B cell (primary cell): ENCODE measurements around the gene EIF3A. TPM values are rescaled to one million over a fixed set of nuclear protein-coding genes. Genes with fewer than 3 reads are reported as not detected.

Experiments
- ATAC-seq: fragments of 200-7000 bp; cut with Tn5 transposase; one replicate; pipeline ENCODE4 v1.10.0; 2021; ENCODE audit warnings: low read depth, mild to moderate bottlenecking, moderate number of reproducible peaks, moderate library complexity
- CTCF ChIA-PET: fragments of 350-600 bp; sonication (Branson Sonifier 250); formaldehyde crosslinking; loops from one replicate; lab custom pipeline; 2021; ENCODE audit warnings: antibody characterized with exemption, inconsistent platforms; lab: Charles Lee
- POLR2A ChIA-PET: fragments of 350-600 bp; sonication (Branson Sonifier 250); formaldehyde crosslinking; loops from one replicate; lab custom pipeline; 2021; ENCODE audit warnings: antibody characterized with exemption; lab: Charles Lee
- DNase-seq: peaks from one replicate; pipeline ENCODE4 v3.0.0; 2013
- H2AFZ ChIP-seq: 2 replicates; pipeline ENCODE4 v1.6.1; 2012; ENCODE audit warnings: mild to moderate bottlenecking, low read depth, low read length; ENCODE audit not compliant: insufficient read depth, poor library complexity, severe bottlenecking
- H3K27ac ChIP-seq, 2 donors: 1 replicate in 1 of 2; 2 replicates in 1 of 2; pipeline ENCODE4 v1.5.1; 2012 to 2013; ENCODE audit warnings: low read length in 2 of 2, mild to moderate bottlenecking in 2 of 2, moderate library complexity in 1 of 2
- H3K27me3 ChIP-seq, 4 experiments: fragments of 200-600 bp in 1 of 4; sonication (generic) in 1 of 4; replicated peaks in 1 of 4; 1 replicate in 2 of 4; 2 replicates in 2 of 4; pipeline versions ENCODE4 v1.6.1 to v1.7.0; 2013 to 2016; ENCODE audit warnings: low read length in 3 of 4, mild to moderate bottlenecking in 2 of 4, mixed read lengths in 1 of 4, moderate library complexity in 1 of 4; ENCODE audit not compliant: insufficient read depth in 4 of 4, control insufficient read depth in 3 of 4; ENCODE audit errors: control extremely low read depth in 1 of 4
- H3K36me3 ChIP-seq, 2 experiments: replicated peaks in 1 of 2; 1 replicate in 1 of 2; 2 replicates in 1 of 2; pipeline versions ENCODE4 v1.6.1 to v1.7.1; 2013; ENCODE audit warnings: low read length in 1 of 2; ENCODE audit not compliant: insufficient read depth in 2 of 2, control insufficient read depth in 1 of 2; ENCODE audit errors: control extremely low read depth in 1 of 2, extremely low read depth in 1 of 2
- H3K4me1 ChIP-seq, 2 donors: fragments of 200-600 bp in 1 of 2; sonication (generic) in 1 of 2; 1 replicate in 1 of 2; 2 replicates in 1 of 2; pipeline versions ENCODE4 v1.5.1 to v1.6.1; 2013 to 2017; ENCODE audit warnings: low read length in 2 of 2; ENCODE audit not compliant: control insufficient read depth in 2 of 2, insufficient read depth in 2 of 2
- H3K4me2 ChIP-seq: replicated peaks from 2 replicates; pipeline ENCODE3; 2012; ENCODE audit warnings: mild to moderate bottlenecking, low read depth, low read length; ENCODE audit not compliant: poor library complexity, severe bottlenecking
- H3K4me3 ChIP-seq, 5 experiments: fragments of 200-600 bp in 1 of 5; sonication (generic) in 1 of 5; 1 replicate in 3 of 5; 2 replicates in 2 of 5; pipeline versions ENCODE4 v1.5.1 to v1.7.0; 2011 to 2016; ENCODE audit warnings: low read length in 4 of 5, mild to moderate bottlenecking in 4 of 5, low read depth in 2 of 5, control low read depth in 1 of 5, moderate library complexity in 1 of 5; ENCODE audit not compliant: insufficient read depth in 1 of 5; ENCODE audit errors: control extremely low read depth in 1 of 5, extremely low read depth in 1 of 5
- H3K79me2 ChIP-seq: fragments of 200-600 bp; sonication (generic); one replicate; pipeline ENCODE4 v1.6.0; 2016; ENCODE audit warnings: low read length; ENCODE audit not compliant: control insufficient read depth, insufficient read depth
- H3K9ac ChIP-seq: fragments of 200-600 bp; sonication (generic); 2 replicates; pipeline ENCODE4 v1.6.1; 2017; ENCODE audit warnings: mild to moderate bottlenecking, low read length, moderate library complexity
- H3K9me3 ChIP-seq, 3 donors: one replicate each; pipeline versions ENCODE4 v1.6.1 to v1.7.1; 2013; ENCODE audit warnings: low read length in 2 of 3; ENCODE audit not compliant: control insufficient read depth in 2 of 3, insufficient read depth in 1 of 3; ENCODE audit errors: control extremely low read depth in 1 of 3
- H4K20me1 ChIP-seq: 2 replicates; pipeline ENCODE4 v1.6.0; 2012; ENCODE audit warnings: mild to moderate bottlenecking, low read length; ENCODE audit not compliant: insufficient read depth, control insufficient read depth, poor library complexity, severe bottlenecking
- H3K27ac Mint-ChIP-seq: one replicate; pipeline ENCODE4 v1.8.0; 2021; ENCODE audit warnings: mixed read lengths
- H3K27me3 Mint-ChIP-seq: one replicate; pipeline ENCODE4 v1.8.0; 2021; ENCODE audit warnings: mixed read lengths
- H3K4me1 Mint-ChIP-seq: one replicate; pipeline ENCODE4 v1.8.0; 2021; ENCODE audit warnings: mixed read lengths
- H3K4me3 Mint-ChIP-seq: one replicate; pipeline ENCODE4 v1.8.0; 2021; ENCODE audit warnings: mixed read lengths
- H3K9me3 Mint-ChIP-seq: one replicate; pipeline ENCODE4 v1.8.0; 2022; ENCODE audit warnings: mixed read lengths; ENCODE audit not compliant: insufficient read depth
- CTCF ChIP-seq: fragments of 200-600 bp; IDR thresholded peaks from one replicate; pipeline ENCODE4 v1.8.0; 2022; ENCODE audit warnings: antibody characterized with exemption, mild to moderate bottlenecking
- EZH2 ChIP-seq: IDR thresholded peaks from 2 replicates; pipeline ENCODE4 v1.6.1; 2012; ENCODE audit warnings: borderline replicate concordance, low read depth, mild to moderate bottlenecking, moderate library complexity, low read length; ENCODE audit not compliant: insufficient read depth, poor library complexity, severe bottlenecking
- WGBS: methylation state at CpG from one replicate; pipeline ENCODE4 v1.1.5; 2013; ENCODE audit warnings: missing lambda C conversion rate; ENCODE audit not compliant: insufficient coverage; 5-methylcytosine and 5-hydroxymethylcytosine counted together
- intact Hi-C: fragments of 100-400 bp; cut with micrococcal nuclease; formaldehyde crosslinking; loops from one replicate; pipeline ENCODE4 v1.10.0; 2022
- polyA plus RNA-seq: library from polyadenylated mRNA; depleted of rRNA; stranded (reverse); fragments of >200 nt; gene quantifications from 2 replicates; pipeline ENCODE4 v1.2.3, GENCODE V29; 2012
- total RNA-seq, 2 donors: library from RNA; stranded (reverse); fragments of 120-200 nt in 1 of 2; gene quantifications; 1 replicate in 1 of 2; 2 replicates in 1 of 2; pipeline versions ENCODE4 v1.2.3 to v1.2.4, GENCODE V29; 2013 to 2022

Gene EIF3A
- total and polyA plus RNA-seq, 2 donors (not counting 1 experiment from before 2014, with no cell fraction given) = 8.8 to 94.5 TPM

- H3K27me3 ChIP-seq = peaks cover 0 to 8% (median 0%) of the 10 kb centered on the region in 4 experiments
- peaks cover 4% of the 10 kb centered on the region for H3K9me3 Mint-ChIP-seq
- no peak overlapping the region for H2AFZ ChIP-seq
- ChIA-PET CTCF (no interaction called here), POLR2A (no interaction called here)
- no peak overlapping the region for H3K4me3 ChIP-seq
- intact Hi-C loops = no loop called here
- no peak overlapping the region for H3K27ac ChIP-seq
- TF ChIP-seq EZH2 = no peak
- no peak for TF ChIP-seq CTCF
- 90% methylated on average over 2 of the region's 3 CpGs for WGBS
- no peaks in the 10 kb centered on the region for H4K20me1 ChIP-seq
- H3K4me1 Mint-ChIP-seq = no peaks in the 10 kb centered on the region
- DNase-seq (no peak), ATAC-seq (no peak)
- H3K9me3 ChIP-seq = peaks cover 0 to 9% (median 0%) of the 10 kb centered on the region in 3 donors
- peaks cover 15% of the 10 kb centered on the region for H3K27me3 Mint-ChIP-seq
- H3K36me3 ChIP-seq = no peaks in the 10 kb centered on the region
- no peak overlapping the region for H3K4me2 ChIP-seq
- no peaks in the 10 kb centered on the region for H3K4me1 ChIP-seq
- no peak overlapping the region for H3K9ac ChIP-seq
- H3K79me2 ChIP-seq = no peaks in the 10 kb centered on the region
- H3K4me3 Mint-ChIP-seq = no peak overlapping the region
- H3K27ac Mint-ChIP-seq = no peak overlapping the region
Measured at GRCh38 chr10:118993214-118993613, 87.4 kb downstream of the EIF3A start.

- Mint-ChIP-seq H3K4me1 (no peaks in the 10 kb centered on the region), H3K9me3 (peaks cover 2% of the 10 kb centered on the region), H3K4me3 (no peak overlapping the region), H3K27me3 (peaks cover 8% of the 10 kb centered on the region), H3K27ac (no peak overlapping the region)
- CTCF ChIA-PET = no interaction called here
- Histone ChIP-seq H3K27ac (no peak overlapping the region), H3K27me3 (peaks cover 0 to 8% (median 0%) of the 10 kb centered on the region in 4 experiments), H3K79me2 (no peaks in the 10 kb centered on the region), H3K9me3 (peaks cover 0 to 9% (median 1%) of the 10 kb centered on the region in 3 donors), H3K4me1 (no peaks in the 10 kb centered on the region), H2AFZ (no peak overlapping the region), H3K4me2 (no peak overlapping the region), H4K20me1 (no peaks in the 10 kb centered on the region), H3K4me3 (no peak overlapping the region), H3K36me3 (no peaks in the 10 kb centered on the region), H3K9ac (no peak overlapping the region)
- POLR2A ChIA-PET = no interaction called here
- DNase-seq (no peak), ATAC-seq (no peak)
- TF ChIP-seq EZH2 = no peak
- no peak for TF ChIP-seq CTCF
- WGBS = 100% methylated on average over 1 of the region's 2 CpGs
- intact Hi-C loops = no loop called here
Measured at GRCh38 chr10:118992496-118992895, 88.1 kb downstream of the EIF3A start.
